HCT116 (cell line): ENCODE measurements around the gene DCAF10. TPM values are rescaled to one million over a fixed set of nuclear protein-coding genes. Genes with fewer than 3 reads are reported as not detected.

Experiments
- ATAC-seq: fragments of 200-7000 bp; cut with Tn5 transposase; 2 replicates; pipeline ENCODE4 v1.9.1; 2020; ENCODE audit warnings: mild to moderate bottlenecking, moderate library complexity
- BruUV-seq: library from RNA; stranded (reverse); fragments of 400-500 nt; replicated peaks from 2 replicates; lab custom pipeline; 2021; lab: Mats Ljungman, UMichigan
- CTCF ChIA-PET: fragments of 300-600 bp; sonication (Branson Sonifier 250); formaldehyde crosslinking; loops from one replicate; lab custom pipeline; 2021; ENCODE audit warnings: antibody characterized with exemption; lab: Charles Lee
- POLR2A ChIA-PET: fragments of 300-600, 350-600 bp; sonication (Branson Sonifier 250); formaldehyde crosslinking; loops from one replicate; lab custom pipeline; 2021; ENCODE audit warnings: antibody characterized with exemption; lab: Charles Lee
- RAD21 ChIA-PET, 2 experiments: fragments of 300-600 bp; sonication (Branson Sonifier 250); formaldehyde crosslinking; loops; one replicate each; lab custom pipeline; 2023; ENCODE audit warnings: low total read pairs in 2 of 2; ENCODE audit not compliant: uncharacterized antibody in 2 of 2, unreplicated experiment in 2 of 2, low non-redundant PET in 1 of 2; lab: Charles Lee
- DNase-seq: peaks from one replicate; pipeline ENCODE4 v3.0.0-alpha.2; 2010; ENCODE audit warnings: low read depth, low spot score
- H2AFZ ChIP-seq: fragments of 200-600 bp; shearing (Covaris generic), sonication (generic); 2 replicates; pipeline ENCODE4 v1.6.1; 2017; ENCODE audit warnings: low read depth, mixed run types, mixed read lengths, antibody characterized with exemption, low read length; ENCODE audit not compliant: poor library complexity, severe bottlenecking
- H3K27ac ChIP-seq: 2 replicates; pipeline ENCODE4 v1.5.1; 2012; ENCODE audit warnings: low read depth, low read length
- H3K27me3 ChIP-seq: fragments of 200-600 bp; sonication (generic); 2 replicates; pipeline ENCODE4 v1.6.1; 2016; ENCODE audit warnings: mixed run types, low read length, mixed read lengths; ENCODE audit not compliant: insufficient read depth
- H3K36me3 ChIP-seq, 2 experiments: fragments of 200-500 bp in 1 of 2; fragments of 200-600 bp in 1 of 2; sonication (Bioruptor generic) in 1 of 2; sonication (generic) in 1 of 2; 2 replicates each; pipeline versions ENCODE4 v1.5.1 to v1.6.1; 2014 to 2016; ENCODE audit warnings: low read length in 2 of 2, inconsistent platforms in 1 of 2, mixed read lengths in 1 of 2, mixed run types in 1 of 2; ENCODE audit not compliant: insufficient read depth in 2 of 2, control insufficient read depth in 1 of 2
- H3K4me1 ChIP-seq, 2 experiments: fragments of 200-600 bp in 1 of 2; sonication (generic) in 1 of 2; 2 replicates each; pipeline versions ENCODE4 v1.5.1 to v1.6.1; 2012 to 2017; ENCODE audit warnings: low read length in 2 of 2, inconsistent platforms in 1 of 2, mild to moderate bottlenecking in 1 of 2, mixed read lengths in 1 of 2, mixed run types in 1 of 2, moderate library complexity in 1 of 2; ENCODE audit not compliant: insufficient read depth in 2 of 2, control insufficient read depth in 1 of 2
- H3K4me2 ChIP-seq: fragments of 200-600 bp; sonication (generic); 2 replicates; pipeline ENCODE4 v1.6.1; 2017; ENCODE audit warnings: mixed run types, low read length, mixed read lengths
- H3K4me3 ChIP-seq, 2 experiments: fragments of 200-600 bp in 1 of 2; sonication (generic) in 1 of 2; replicated peaks in 1 of 2; 2 replicates each; pipeline ENCODE4 v1.5.1; 2011 to 2016; ENCODE audit warnings: low read length in 2 of 2, control low read depth in 1 of 2, low read depth in 1 of 2, mild to moderate bottlenecking in 1 of 2, mixed read lengths in 1 of 2, mixed run types in 1 of 2
- H3K79me2 ChIP-seq: fragments of 200-600 bp; sonication (generic); 2 replicates; pipeline ENCODE4 v1.6.1; 2017; ENCODE audit warnings: mild to moderate bottlenecking, mixed run types, low read length, moderate library complexity, mixed read lengths; ENCODE audit not compliant: insufficient read depth
- H3K9ac ChIP-seq: fragments of 200-600 bp; sonication (generic); 2 replicates; pipeline ENCODE4 v1.6.1; 2016; ENCODE audit warnings: low read length, mixed read lengths
- H3K9me2 ChIP-seq: fragments of 200-600 bp; sonication (generic), shearing (Covaris generic); 2 replicates; pipeline ENCODE4 v1.6.1; 2017; ENCODE audit warnings: mixed run types, mild to moderate bottlenecking, moderate library complexity; ENCODE audit not compliant: insufficient read depth
- H3K9me3 ChIP-seq, 2 experiments: fragments of 200-500 bp in 1 of 2; fragments of 200-600 bp in 1 of 2; sonication (Bioruptor generic) in 1 of 2; sonication (generic) in 1 of 2; 2 replicates each; pipeline ENCODE4 v1.6.1; 2014 to 2017; ENCODE audit warnings: low read length in 2 of 2, mixed read lengths in 2 of 2, inconsistent platforms in 1 of 2, low read depth in 1 of 2, mild to moderate bottlenecking in 1 of 2, mixed run types in 1 of 2, moderate library complexity in 1 of 2; ENCODE audit not compliant: control insufficient read depth in 1 of 2, insufficient read depth in 1 of 2
- H4K20me1 ChIP-seq: fragments of 200-600 bp; sonication (generic), shearing (Covaris generic); 2 replicates; pipeline ENCODE4 v1.6.1; 2017; ENCODE audit warnings: mixed run types, mild to moderate bottlenecking, moderate library complexity; ENCODE audit not compliant: insufficient read depth
- ATF3 ChIP-seq: IDR thresholded peaks from 2 replicates; pipeline ENCODE4 v1.6.1; 2012
- CEBPB ChIP-seq: IDR thresholded peaks from 2 replicates; pipeline ENCODE4 v1.6.1; 2012; ENCODE audit warnings: low read depth
- CTCF ChIP-seq, 3 experiments: fragments of 200-600 bp in 1 of 3; sonication (generic) in 1 of 3; IDR thresholded peaks in 2 of 3; conservative IDR thresholded peaks in 1 of 3; 2 replicates each; pipeline ENCODE4 v1.5.1; 2012 to 2017; ENCODE audit warnings: low read depth in 2 of 3, low read length in 2 of 3, antibody characterized with exemption in 1 of 3, borderline replicate concordance in 1 of 3, control low read depth in 1 of 3, mild to moderate bottlenecking in 1 of 3, mixed read lengths in 1 of 3, mixed run types in 1 of 3, moderate library complexity in 1 of 3; ENCODE audit not compliant: insufficient read depth in 1 of 3
- EGR1 ChIP-seq: IDR thresholded peaks from 2 replicates; pipeline ENCODE4 v1.6.1; 2012; ENCODE audit warnings: low read depth
- EZH2 ChIP-seq: fragments of 200-600 bp; sonication (generic); IDR thresholded peaks from 2 replicates; pipeline ENCODE4 v1.6.1; 2017; ENCODE audit warnings: antibody characterized with exemption, mixed run types
- EZH2phosphoT487 ChIP-seq: fragments of 200-600 bp; IDR thresholded peaks from 2 replicates; pipeline ENCODE4 v1.6.1; 2018; ENCODE audit warnings: antibody characterized with exemption, borderline replicate concordance
- FOSL1 ChIP-seq: IDR thresholded peaks from 2 replicates; pipeline ENCODE4 v1.6.1; 2012; ENCODE audit warnings: low read depth
- JUND ChIP-seq: IDR thresholded peaks from 2 replicates; pipeline ENCODE4 v1.6.1; 2012
- MAX ChIP-seq: IDR thresholded peaks from 2 replicates; pipeline ENCODE4 v1.6.1; 2012
- POLR2A ChIP-seq: IDR thresholded peaks from 2 replicates; pipeline ENCODE4 v1.7.0; 2011; ENCODE audit warnings: borderline replicate concordance; ENCODE audit not compliant: insufficient read depth, insufficient read length; ENCODE audit errors: extremely low read depth
- RAD21 ChIP-seq: IDR thresholded peaks from 2 replicates; pipeline ENCODE4 v1.6.1; 2012; ENCODE audit warnings: low read depth, mild to moderate bottlenecking
- REST ChIP-seq: IDR thresholded peaks from 2 replicates; pipeline ENCODE4 v1.6.1; 2012; ENCODE audit warnings: low read depth
- SIN3A ChIP-seq: IDR thresholded peaks from 2 replicates; pipeline ENCODE4 v1.6.1; 2012; ENCODE audit warnings: low read depth
- SP1 ChIP-seq: IDR thresholded peaks from 2 replicates; pipeline ENCODE4 v1.6.1; 2012; ENCODE audit warnings: low read depth
- TCF7L2 ChIP-seq: IDR thresholded peaks from 2 replicates; pipeline ENCODE4 v1.7.0; 2011; ENCODE audit warnings: borderline replicate concordance, inconsistent platforms; ENCODE audit not compliant: insufficient read depth, insufficient read length; ENCODE audit errors: extremely low read depth
- YY1 ChIP-seq: IDR thresholded peaks from 2 replicates; pipeline ENCODE4 v1.6.1; 2011; ENCODE audit warnings: low read length, low read depth, moderate library complexity, mild to moderate bottlenecking; ENCODE audit not compliant: insufficient replicate concordance; ENCODE audit errors: extremely low read depth
- ZBTB33 ChIP-seq: IDR thresholded peaks from 2 replicates; pipeline ENCODE4 v1.6.1; 2011; ENCODE audit warnings: mild to moderate bottlenecking, low read length, moderate library complexity; ENCODE audit not compliant: insufficient replicate concordance; ENCODE audit errors: extremely low read depth
- ZNF274 ChIP-seq: fragments of 200-500 bp; sonication (Bioruptor generic); IDR thresholded peaks from 2 replicates; pipeline ENCODE4 v1.6.1; 2014; ENCODE audit warnings: mild to moderate bottlenecking, low read depth, low read length, inconsistent platforms
- intact Hi-C: fragments of 100-400 bp; cut with micrococcal nuclease; formaldehyde crosslinking; loops from 2 replicates; pipeline ENCODE4 v1.10.0; 2022
- total RNA-seq: library from RNA; stranded (reverse); gene quantifications from one replicate; pipeline ENCODE4 v1.2.1, GENCODE V29; 2021; ENCODE audit not compliant: unreplicated experiment

Gene DCAF10
- total RNA-seq, 1 experiment from 2014 or later: 20.6 TPM

GRCh38 chr9:37859043-37859442 lies 58.4 kb downstream of the DCAF10 start:
- H3K4me1 ChIP-seq: no peaks in the 10 kb centered on the region
- intact Hi-C loops: loop anchor here (5.0 to 10.0 kb wide), 2 partner anchors 104 to 503 kb away; partner anchors contain the start of gene TRMT10B
- H3K27me3 ChIP-seq: no peaks in the 10 kb centered on the region
- TF ChIP-seq EZH2phosphoT487 (no peak), RAD21 (peak; percentile 40), ATF3 (no peak), YY1 (no peak), ZBTB33 (no peak), EGR1 (no peak), SIN3A (no peak), SP1 (no peak), POLR2A (no peak), JUND (no peak), FOSL1 (no peak), EZH2 (no peak), CTCF (IDR thresholded peaks at IDR 0.05 in 2 of 3, conservative IDR thresholded peaks at IDR 0.05 in 1 of 3; ENCODE audit: borderline replicate concordance in 1 of 3, insufficient read depth in 1 of 3, low read depth in 2 of 3, low read length in 2 of 3) (peak; percentile 11 to 33 (median 14); a peak in 3 of 6 replicates), TCF7L2 (no peak), MAX (no peak), CEBPB (no peak), REST (no peak), ZNF274 (no peak)
- no peak overlapping the region for H3K4me3 ChIP-seq
- H3K27ac ChIP-seq: no peak overlapping the region
- H3K9ac ChIP-seq: no peak overlapping the region
- ChIA-PET CTCF (no interaction called here), POLR2A (no interaction called here), RAD21 (no interaction called here)
- no peak overlapping the region for H2AFZ ChIP-seq
- DNase-seq: no peak
- H3K9me2 ChIP-seq: no peaks in the 10 kb centered on the region
- BruUV-seq: no TSS peak
- H3K4me2 ChIP-seq: no peak overlapping the region
- H3K79me2 ChIP-seq: no peaks in the 10 kb centered on the region
- H3K9me3 ChIP-seq: no peaks in the 10 kb centered on the region
- peaks cover 7 to 16% of the 10 kb centered on the region in 2 experiments; a peak in 3 of 4 replicates for H3K36me3 ChIP-seq
- H4K20me1 ChIP-seq: 0 out of 2 replicates have a peak, but pooled peaks cover 4% of the 10 kb centered on the region
- ATAC-seq: no peak
